PC-9 (cell line): Measurements from ENCODE around the gene POGLUT3. TPM values are rescaled to one million over a fixed set of nuclear protein-coding genes. Genes with fewer than 3 reads are reported as not detected.

Experiments used
- BruUV-seq: library from RNA; stranded (reverse); fragments of 400-500 nt; replicated peaks from 2 replicates; lab custom pipeline; 2021; lab: Mats Ljungman, UMichigan
- CTCF ChIA-PET: fragments of 300-600 bp; sonication (Branson Sonifier 250); formaldehyde crosslinking; loops from one replicate; lab custom pipeline; 2022; ENCODE audit warnings: antibody characterized with exemption; lab: Charles Lee
- POLR2A ChIA-PET: fragments of 300-600 bp; sonication (Branson Sonifier 250); formaldehyde crosslinking; loops from one replicate; lab custom pipeline; 2022; ENCODE audit warnings: antibody characterized with exemption; ENCODE audit not compliant: unreplicated experiment; lab: Charles Lee
- DNase-seq, 2 experiments: peaks; one replicate each; pipeline versions ENCODE4 v3.0.0 to v3.0.0-alpha.2; 2015 to 2022; ENCODE audit warnings: mixed read lengths in 1 of 2
- H2AFZ ChIP-seq: fragments of 200-600 bp; sonication (generic); 2 replicates; pipeline ENCODE4 v1.8.1; 2017; ENCODE audit warnings: antibody characterized with exemption
- H3F3A ChIP-seq: fragments of 200-600 bp; sonication (generic); 2 replicates; pipeline ENCODE4 v1.8.1; 2017; ENCODE audit warnings: antibody characterized with exemption, mild to moderate bottlenecking, low read depth; ENCODE audit not compliant: insufficient read depth
- H3K27ac ChIP-seq: fragments of 200-600 bp; sonication (generic); 2 replicates; pipeline ENCODE4 v1.6.1; 2016; ENCODE audit warnings: mixed run types
- H3K27me3 ChIP-seq: fragments of 200-600 bp; sonication (generic); 2 replicates; pipeline ENCODE4 v1.6.1; 2016; ENCODE audit warnings: low read depth, mixed run types; ENCODE audit not compliant: insufficient read depth
- H3K36me3 ChIP-seq: fragments of 200-600 bp; sonication (generic); 2 replicates; pipeline ENCODE4 v1.6.1; 2016; ENCODE audit warnings: low read depth, mixed run types
- H3K4me1 ChIP-seq: fragments of 200-600 bp; sonication (generic); replicated peaks from 2 replicates; pipeline ENCODE4 v1.6.1; 2016; ENCODE audit warnings: mixed run types; ENCODE audit not compliant: insufficient read depth
- H3K4me2 ChIP-seq: fragments of 200-600 bp; sonication (generic); 2 replicates; pipeline ENCODE4 v1.6.1; 2017; ENCODE audit warnings: mixed run types
- H3K4me3 ChIP-seq: fragments of 200-600 bp; sonication (generic); 2 replicates; pipeline ENCODE4 v1.6.1; 2016; ENCODE audit warnings: mixed run types
- H3K79me2 ChIP-seq: fragments of 200-600 bp; sonication (generic); 2 replicates; pipeline ENCODE4 v1.6.1; 2017; ENCODE audit warnings: low read depth, mixed run types
- H3K9me2 ChIP-seq: fragments of 200-600 bp; sonication (generic); 2 replicates; pipeline ENCODE4 v1.8.1; 2017; ENCODE audit warnings: mild to moderate bottlenecking; ENCODE audit not compliant: insufficient read depth
- H3K9me3 ChIP-seq: fragments of 200-600 bp; sonication (generic); 2 replicates; pipeline ENCODE4 v1.8.1; 2016; ENCODE audit warnings: low read depth; ENCODE audit not compliant: insufficient read depth
- H4K20me1 ChIP-seq: fragments of 200-600 bp; sonication (generic); 2 replicates; pipeline ENCODE4 v1.8.1; 2017; ENCODE audit not compliant: insufficient read depth
- EZH2 ChIP-seq: fragments of 200-600 bp; sonication (generic); IDR thresholded peaks from 2 replicates; pipeline ENCODE4 v1.8.0; 2017; ENCODE audit warnings: antibody characterized with exemption, low read depth
- intact Hi-C: fragments of 100-400 bp; cut with micrococcal nuclease; formaldehyde crosslinking; loops from one replicate; pipeline ENCODE4 v1.10.0; 2022; ENCODE audit not compliant: unreplicated experiment
- total RNA-seq: library from RNA; stranded (reverse); gene quantifications from 2 replicates; pipeline ENCODE4 v1.2.3, GENCODE V29; 2021
- TF ChIP-seq, protein P1 (sequence below): fragments of 200-600 bp; sonication (generic); conservative IDR thresholded peaks from 2 replicates; pipeline ENCODE4 v1.6.1; 2017; ENCODE audit warnings: mixed run types, antibody characterized with exemption, mild to moderate bottlenecking, moderate library complexity

POGLUT3 gene
- total RNA-seq, 1 experiment from 2014 or later: 31.7 TPM

DNA sequence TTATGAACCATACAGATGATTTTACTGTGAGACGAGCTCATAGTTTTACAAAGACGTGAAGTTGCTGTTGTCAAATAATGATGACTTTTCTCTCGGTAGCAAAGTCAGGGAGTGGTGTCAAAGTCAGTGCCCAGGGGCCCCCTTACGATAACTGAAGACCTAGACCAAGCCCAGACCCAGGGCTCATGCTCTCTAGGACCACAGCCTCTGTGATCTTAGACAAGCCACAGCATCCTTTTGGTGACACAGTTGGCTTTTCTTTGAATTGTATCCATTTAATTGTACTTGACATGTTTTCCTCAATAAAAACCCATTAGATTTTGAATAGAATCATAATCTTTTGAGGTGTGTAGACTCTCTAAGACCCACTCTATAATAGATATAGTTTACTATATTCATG, 17.9 kb upstream of the POGLUT3 start:
- H4K20me1 ChIP-seq: no peaks in the 10 kb centered on the region
- no peak overlapping the region for H2AFZ ChIP-seq
- no peaks in the 10 kb centered on the region for H3K4me1 ChIP-seq
- H3K4me2 ChIP-seq: no peak overlapping the region
- no peak overlapping the region for H3K4me3 ChIP-seq
- no peaks in the 10 kb centered on the region for H3K9me2 ChIP-seq
- no peaks in the 10 kb centered on the region for H3K79me2 ChIP-seq
- peaks cover 38% of the 10 kb centered on the region for H3K36me3 ChIP-seq
- intact Hi-C loops: no loop called here
- H3K9me3 ChIP-seq: no peaks in the 10 kb centered on the region
- no peaks in the 10 kb centered on the region for H3K27me3 ChIP-seq
- H3K27ac ChIP-seq: no peak overlapping the region
- ChIA-PET CTCF (no interaction called here), POLR2A (interaction anchor here (0.6 kb wide), 1 partner anchor 18 kb away, joined by 3 read pairs; the partner anchor contains the start of gene POGLUT3)
- no TSS peak for BruUV-seq
- no peak for TF ChIP-seq EZH2
- TF ChIP-seq, protein P1, sequence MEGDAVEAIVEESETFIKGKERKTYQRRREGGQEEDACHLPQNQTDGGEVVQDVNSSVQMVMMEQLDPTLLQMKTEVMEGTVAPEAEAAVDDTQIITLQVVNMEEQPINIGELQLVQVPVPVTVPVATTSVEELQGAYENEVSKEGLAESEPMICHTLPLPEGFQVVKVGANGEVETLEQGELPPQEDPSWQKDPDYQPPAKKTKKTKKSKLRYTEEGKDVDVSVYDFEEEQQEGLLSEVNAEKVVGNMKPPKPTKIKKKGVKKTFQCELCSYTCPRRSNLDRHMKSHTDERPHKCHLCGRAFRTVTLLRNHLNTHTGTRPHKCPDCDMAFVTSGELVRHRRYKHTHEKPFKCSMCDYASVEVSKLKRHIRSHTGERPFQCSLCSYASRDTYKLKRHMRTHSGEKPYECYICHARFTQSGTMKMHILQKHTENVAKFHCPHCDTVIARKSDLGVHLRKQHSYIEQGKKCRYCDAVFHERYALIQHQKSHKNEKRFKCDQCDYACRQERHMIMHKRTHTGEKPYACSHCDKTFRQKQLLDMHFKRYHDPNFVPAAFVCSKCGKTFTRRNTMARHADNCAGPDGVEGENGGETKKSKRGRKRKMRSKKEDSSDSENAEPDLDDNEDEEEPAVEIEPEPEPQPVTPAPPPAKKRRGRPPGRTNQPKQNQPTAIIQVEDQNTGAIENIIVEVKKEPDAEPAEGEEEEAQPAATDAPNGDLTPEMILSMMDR: no peak
- DNase-seq: no peak
- no peaks in the 10 kb centered on the region for H3F3A ChIP-seq

DNA sequence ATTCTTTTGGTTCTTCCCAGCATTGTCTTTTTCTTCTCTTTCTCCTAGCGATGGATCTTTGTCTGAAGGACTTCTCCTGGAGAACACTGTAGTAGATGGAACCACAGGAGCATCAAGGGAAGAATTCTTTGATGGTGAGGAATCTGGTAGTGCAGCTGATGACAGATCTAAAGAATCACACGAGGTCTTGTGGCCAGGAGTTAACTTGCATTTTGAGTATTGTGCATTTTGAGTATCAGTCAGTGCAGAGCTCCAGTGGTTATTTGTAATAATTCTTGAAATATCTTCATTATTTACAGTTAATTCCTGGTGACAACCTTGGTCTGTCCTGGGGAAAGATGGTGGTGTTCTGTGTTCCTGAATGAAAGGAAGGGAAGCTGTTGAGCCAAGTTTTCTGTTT, 14.5 kb upstream of the POGLUT3 start:
- CTCF ChIA-PET: no interaction called here
- no peak overlapping the region for H3K4me2 ChIP-seq
- H3K27me3 ChIP-seq: no peaks in the 10 kb centered on the region
- no peak overlapping the region for H2AFZ ChIP-seq
- no peak overlapping the region for H3K27ac ChIP-seq
- DNase-seq: no peak
- no peaks in the 10 kb centered on the region for H3K79me2 ChIP-seq
- peaks cover 32% of the 10 kb centered on the region for H3K36me3 ChIP-seq
- H3K4me3 ChIP-seq: no peak overlapping the region
- intact Hi-C loops: no loop called here
- no peaks in the 10 kb centered on the region for H4K20me1 ChIP-seq
- POLR2A ChIA-PET: no interaction called here
- H3F3A ChIP-seq: no peaks in the 10 kb centered on the region
- H3K9me2 ChIP-seq: no peaks in the 10 kb centered on the region
- H3K9me3 ChIP-seq: no peaks in the 10 kb centered on the region
- no TSS peak for BruUV-seq
- H3K4me1 ChIP-seq: no peaks in the 10 kb centered on the region
- TF ChIP-seq EZH2: no peak
- TF ChIP-seq, protein P1: no peak

DNA sequence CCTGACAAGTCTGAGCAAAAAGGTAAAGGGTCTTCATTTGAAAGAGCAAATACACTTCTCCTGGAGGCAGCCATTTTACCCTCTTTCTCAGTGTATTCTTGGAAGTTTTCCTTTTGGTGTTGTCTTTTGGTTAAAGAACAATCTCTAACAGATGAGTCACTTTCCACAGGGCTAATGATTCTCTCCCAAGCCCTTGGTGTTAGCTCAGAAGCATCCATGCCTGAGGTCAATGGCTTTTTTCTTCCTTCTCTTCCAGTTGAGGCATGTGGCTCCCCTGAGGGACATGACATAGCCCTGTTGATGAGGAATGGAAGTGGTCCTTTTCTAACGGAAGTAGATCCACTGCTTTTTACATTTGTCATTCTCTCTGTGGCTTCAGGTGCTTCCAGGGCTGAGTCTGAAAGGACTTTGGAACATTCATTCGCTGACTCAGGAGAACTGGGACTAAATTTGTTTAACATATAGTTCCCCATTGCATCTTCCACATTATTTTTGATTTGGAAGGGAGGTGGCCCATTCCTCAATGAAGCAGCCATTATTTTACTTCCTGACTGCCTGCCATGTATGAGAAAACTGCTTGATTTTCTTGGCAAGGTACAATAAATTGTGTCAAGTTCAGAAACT, 13.8 kb upstream of the POGLUT3 start:
- peaks cover 31% of the 10 kb centered on the region for H3K36me3 ChIP-seq
- H2AFZ ChIP-seq: no peak overlapping the region
- no peak overlapping the region for H3K27ac ChIP-seq
- no peaks in the 10 kb centered on the region for H3K27me3 ChIP-seq
- no peaks in the 10 kb centered on the region for H3F3A ChIP-seq
- ChIA-PET CTCF (no interaction called here), POLR2A (interaction anchor here (0.6 kb wide), 1 partner anchor 25 kb away, joined by 6 read pairs; no protein-coding TSS in a partner anchor)
- no peak for TF ChIP-seq EZH2
- TF ChIP-seq, protein P1: no peak
- no peak overlapping the region for H3K4me3 ChIP-seq
- no TSS peak for BruUV-seq
- no peaks in the 10 kb centered on the region for H4K20me1 ChIP-seq
- H3K4me2 ChIP-seq: no peak overlapping the region
- no peak for DNase-seq
- H3K9me3 ChIP-seq: no peaks in the 10 kb centered on the region
- no peaks in the 10 kb centered on the region for H3K4me1 ChIP-seq
- intact Hi-C loops: no loop called here
- H3K79me2 ChIP-seq: no peaks in the 10 kb centered on the region
- H3K9me2 ChIP-seq: no peaks in the 10 kb centered on the region
